Measurements from ENCODE around the gene FKRP.

GRCh38 chr19:46700704-46701103 is 45.2 kb upstream of the FKRP start:
- TF ChIP-seq NFIC (IDR thresholded peaks at IDR 0.05) = no peak
- no peak for TF ChIP-seq RAD21 (IDR thresholded peaks at IDR 0.05; ENCODE audit: low read depth)
- TF ChIP-seq ZBTB7A (IDR thresholded peaks at IDR 0.05; ENCODE audit: low read depth) = no peak
- no peak for TF ChIP-seq CEBPB (IDR thresholded peaks at IDR 0.05)
- TF ChIP-seq YY1 (IDR thresholded peaks at IDR 0.05; ENCODE audit: low read depth) = no peak
- TF ChIP-seq MAX (IDR thresholded peaks at IDR 0.05) = no peak
- no peak for TF ChIP-seq TAF1 (IDR thresholded peaks at IDR 0.05; ENCODE audit: low read depth)
- TF ChIP-seq USF1 (IDR thresholded peaks at IDR 0.05) = no peak
